Left ventricle myocardium inferior (tissue), 1 donor: ENCODE measurements around the gene PITRM1. TPM values are rescaled to one million over a fixed set of nuclear protein-coding genes. Genes with fewer than 3 reads are reported as not detected.
A peak's percentile ranks its signal among the peaks of the same experiment; 100 is the strongest.
"Not testable (repeated sequence)": the region's sequence is repeated elsewhere in the genome, so short reads cannot be mapped to it uniquely, and the experiment has no call there.

Experiments used
- DNase-seq: peaks from one replicate; pipeline ENCODE4 v3.0.0-alpha.2; 2020
- H3K27ac ChIP-seq: fragments of 200-600 bp; replicated peaks from 2 replicates; pipeline ENCODE4 v1.8.0; 2021
- H3K27me3 ChIP-seq: fragments of 200-600 bp; 2 replicates; pipeline ENCODE4 v1.8.0; 2021; ENCODE audit warnings: low read depth
- H3K36me3 ChIP-seq: fragments of 200-600 bp; 2 replicates; pipeline ENCODE4 v1.8.0; 2021
- H3K4me1 ChIP-seq: fragments of 200-600 bp; 2 replicates; pipeline ENCODE4 v1.8.0; 2021
- H3K4me3 ChIP-seq: fragments of 200-600 bp; 2 replicates; pipeline ENCODE4 v1.8.0; 2021; ENCODE audit warnings: mild to moderate bottlenecking, moderate library complexity
- H3K9me3 ChIP-seq: fragments of 200-600 bp; replicated peaks from 2 replicates; pipeline ENCODE4 v1.8.0; 2021
- intact Hi-C: fragments of 100-400 bp; cut with micrococcal nuclease; formaldehyde crosslinking; loops from one replicate; pipeline ENCODE4 v1.11.0; 2022
- total RNA-seq: library from RNA; stranded (reverse); fragmentation: NEBNext Ultra II Directional; extraction: Animal tissue kit (Norgen Biotek cat#: 25700); gene quantifications from one replicate; pipeline ENCODE4 v1.2.1, GENCODE V29; 2021
- TF ChIP-seq, protein P1 (sequence below): fragments of 200-600 bp; IDR thresholded peaks from 2 replicates; pipeline ENCODE4 v1.8.0; 2021; ENCODE audit warnings: antibody characterized with exemption, mild to moderate bottlenecking, borderline replicate concordance
- donor health status: DM: no; HTN: yes; CAD: no; lungs with severe emphysema.

The PITRM1 gene
- total RNA-seq, 1 donor from 2014 or later = 91.4 TPM

- no peak overlapping the region for H3K4me3 ChIP-seq
- no peaks in the 10 kb centered on the region for H3K9me3 ChIP-seq
- H3K36me3 ChIP-seq = peaks cover 58% of the 10 kb centered on the region
- DNase-seq = no peak
- H3K27me3 ChIP-seq = no peaks in the 10 kb centered on the region
- intact Hi-C loops = no loop called here
- peaks cover 62% of the 10 kb centered on the region for H3K4me1 ChIP-seq
- TF ChIP-seq, protein P1, sequence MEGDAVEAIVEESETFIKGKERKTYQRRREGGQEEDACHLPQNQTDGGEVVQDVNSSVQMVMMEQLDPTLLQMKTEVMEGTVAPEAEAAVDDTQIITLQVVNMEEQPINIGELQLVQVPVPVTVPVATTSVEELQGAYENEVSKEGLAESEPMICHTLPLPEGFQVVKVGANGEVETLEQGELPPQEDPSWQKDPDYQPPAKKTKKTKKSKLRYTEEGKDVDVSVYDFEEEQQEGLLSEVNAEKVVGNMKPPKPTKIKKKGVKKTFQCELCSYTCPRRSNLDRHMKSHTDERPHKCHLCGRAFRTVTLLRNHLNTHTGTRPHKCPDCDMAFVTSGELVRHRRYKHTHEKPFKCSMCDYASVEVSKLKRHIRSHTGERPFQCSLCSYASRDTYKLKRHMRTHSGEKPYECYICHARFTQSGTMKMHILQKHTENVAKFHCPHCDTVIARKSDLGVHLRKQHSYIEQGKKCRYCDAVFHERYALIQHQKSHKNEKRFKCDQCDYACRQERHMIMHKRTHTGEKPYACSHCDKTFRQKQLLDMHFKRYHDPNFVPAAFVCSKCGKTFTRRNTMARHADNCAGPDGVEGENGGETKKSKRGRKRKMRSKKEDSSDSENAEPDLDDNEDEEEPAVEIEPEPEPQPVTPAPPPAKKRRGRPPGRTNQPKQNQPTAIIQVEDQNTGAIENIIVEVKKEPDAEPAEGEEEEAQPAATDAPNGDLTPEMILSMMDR = no peak
- peak overlapping the region; percentile 80 for H3K27ac ChIP-seq
Measured at GRCh38 chr10:3108575-3109105, 63.9 kb downstream of the PITRM1 start.

- intact Hi-C loops = no loop called here
- TF ChIP-seq, protein P1 = no peak
- H3K4me1 ChIP-seq = peaks cover 68% of the 10 kb centered on the region
- peaks cover 56% of the 10 kb centered on the region for H3K36me3 ChIP-seq
- H3K27me3 ChIP-seq = no peaks in the 10 kb centered on the region
- no peak overlapping the region for H3K4me3 ChIP-seq
- H3K9me3 ChIP-seq = no peaks in the 10 kb centered on the region
- DNase-seq = no peak
- H3K27ac ChIP-seq = peak overlapping the region; percentile 80
Measured at GRCh38 chr10:3108033-3108432, 64.5 kb downstream of the PITRM1 start.

- Histone ChIP-seq H3K4me1 (peaks cover 73% of the 10 kb centered on the region), H3K9me3 (no peaks in the 10 kb centered on the region), H3K27ac (peak overlapping the region; percentile 80), H3K36me3 (peaks cover 54% of the 10 kb centered on the region), H3K27me3 (no peaks in the 10 kb centered on the region), H3K4me3 (peak overlapping the region; percentile 3)
- intact Hi-C loops = no loop called here
- TF ChIP-seq, protein P1 = no peak
- DNase-seq = peak; percentile 81
Measured at GRCh38 chr10:3107426-3107961, 65.1 kb downstream of the PITRM1 start.

DNA sequence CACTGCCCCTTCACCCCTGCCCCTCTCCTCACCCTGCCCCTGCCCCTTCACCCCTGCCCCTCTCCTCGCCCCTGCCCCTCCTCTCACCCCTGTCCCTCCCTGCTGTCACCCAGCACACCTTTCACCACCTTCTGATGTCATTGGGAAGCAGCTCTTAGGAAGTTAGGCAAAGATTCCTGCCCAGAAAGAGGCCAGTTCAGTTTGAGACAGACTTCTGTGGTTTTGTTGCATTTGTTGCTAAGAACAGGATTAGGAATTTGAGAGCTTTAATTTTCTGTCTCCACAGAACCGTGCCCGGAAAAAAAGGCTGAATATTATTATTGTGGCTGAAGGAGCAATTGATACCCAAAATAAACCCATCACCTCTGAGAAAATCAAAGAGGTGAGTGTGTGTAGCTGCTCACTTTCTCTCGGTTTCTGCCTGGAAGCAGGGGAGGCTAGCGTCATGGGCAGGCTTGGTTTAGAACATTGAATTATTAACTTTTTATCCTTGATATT, 65.6 kb downstream of the PITRM1 start:
- Histone ChIP-seq H3K36me3 (peaks cover 49% of the 10 kb centered on the region), H3K27me3 (no peaks in the 10 kb centered on the region), H3K4me3 (peak overlapping the region; percentile 3), H3K9me3 (no peaks in the 10 kb centered on the region), H3K27ac (peak overlapping the region; percentile 80), H3K4me1 (peaks cover 72% of the 10 kb centered on the region)
- DNase-seq = no peak
- TF ChIP-seq, protein P1 = no peak
- intact Hi-C loops = no loop called here

GRCh38 chr10:3106328-3106727, 66.3 kb downstream of the PITRM1 start:
- H3K27ac ChIP-seq, intact Hi-C loops, H3K9me3 ChIP-seq, DNase-seq, H3K4me3 ChIP-seq, H3K27me3 ChIP-seq: not testable (repeated sequence)
- peaks cover 53% of the 10 kb centered on the region for H3K36me3 ChIP-seq
- H3K4me1 ChIP-seq = peaks cover 66% of the 10 kb centered on the region

DNA sequence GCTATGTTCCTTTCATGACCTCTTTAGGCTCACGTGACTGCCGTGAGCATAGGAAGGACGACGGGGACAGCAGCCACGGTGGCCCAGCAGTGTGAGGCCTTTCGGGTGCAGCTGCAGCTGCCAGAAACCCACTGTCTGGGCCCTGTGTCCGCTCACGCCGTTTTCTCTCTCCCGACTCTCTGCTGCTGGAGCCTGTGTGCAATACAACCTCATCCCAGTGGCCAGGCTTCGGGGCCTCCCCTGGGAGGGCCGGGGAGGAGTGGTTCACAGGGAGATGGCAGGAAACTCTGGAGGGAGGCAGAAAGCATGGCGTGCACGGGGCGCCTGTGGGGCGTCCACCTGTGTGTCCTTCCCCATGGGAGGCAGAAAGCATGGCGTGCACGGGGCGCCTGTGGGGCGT, 66.7 kb downstream of the PITRM1 start:
- TF ChIP-seq, protein P1 = no peak
- Histone ChIP-seq H3K4me3 (no peak overlapping the region), H3K4me1 (peaks cover 62% of the 10 kb centered on the region), H3K27ac (peak overlapping the region; percentile 71), H3K27me3 (no peaks in the 10 kb centered on the region), H3K9me3 (no peaks in the 10 kb centered on the region), H3K36me3 (peaks cover 57% of the 10 kb centered on the region)
- DNase-seq = no peak
- intact Hi-C loops = no loop called here
